ENCODE measurements around the gene FAM162A. TPM values are rescaled to one million over a fixed set of nuclear protein-coding genes. Genes with fewer than 3 reads are reported as not detected.

The FAM162A gene, protein sequence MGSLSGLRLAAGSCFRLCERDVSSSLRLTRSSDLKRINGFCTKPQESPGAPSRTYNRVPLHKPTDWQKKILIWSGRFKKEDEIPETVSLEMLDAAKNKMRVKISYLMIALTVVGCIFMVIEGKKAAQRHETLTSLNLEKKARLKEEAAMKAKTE
- 30.4 to 35.8 TPM (median 35.0 TPM) in 5 replicates for total RNA-seq (2022; extraction: Qiagen RNA extraction)

DNA sequence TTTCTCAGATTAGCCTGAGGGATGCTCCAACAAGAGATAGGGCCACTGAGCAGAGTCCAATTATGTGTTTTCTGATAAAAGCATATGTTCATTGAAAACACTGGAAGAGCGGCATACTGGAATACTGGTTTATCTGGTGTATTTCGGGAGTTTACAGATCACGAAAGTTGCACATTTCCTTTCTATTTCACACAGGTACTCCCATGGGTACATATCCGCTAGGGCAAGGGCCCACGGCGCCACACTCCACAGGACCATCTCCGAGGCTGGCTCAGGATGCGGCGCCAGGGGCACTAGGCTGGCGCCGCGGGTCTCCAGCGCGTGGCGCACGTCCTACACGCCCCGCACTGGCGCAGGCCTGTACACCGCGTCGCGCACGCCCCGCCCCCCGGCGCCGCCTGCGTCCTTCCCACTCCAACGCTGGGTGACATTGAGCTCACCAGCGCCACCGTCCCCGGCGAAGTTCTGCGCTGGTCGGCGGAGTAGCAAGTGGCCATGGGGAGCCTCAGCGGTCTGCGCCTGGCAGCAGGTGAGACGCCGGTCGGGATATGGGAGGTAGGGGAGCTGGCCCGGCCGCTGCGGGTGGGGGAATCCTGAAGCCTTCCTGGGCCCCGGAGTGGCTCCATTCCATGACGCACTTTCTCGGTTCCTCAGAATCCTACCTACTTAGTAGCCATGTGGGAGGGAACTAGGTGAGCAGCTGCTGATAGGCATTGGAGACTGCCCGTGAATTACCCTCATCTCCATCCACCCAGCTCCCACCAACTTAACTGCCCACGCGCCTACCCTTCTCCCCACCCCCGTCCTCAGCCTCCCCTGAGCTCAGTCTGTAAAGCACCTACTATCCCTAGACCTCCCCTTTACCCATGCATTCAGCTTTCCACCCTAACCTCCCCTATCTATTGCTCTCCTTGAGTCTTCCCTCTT lies at the start of gene FAM162A:
Gene FAM162A (plus strand): TSS at position 412 of the 927 bp plus-strand sequence. CDS start 84 bp downstream, at position 496.

GRCh38 chr3:122382888-122383666 lies 905 bp upstream of the FAM162A start, which contains the start of gene MIX23:
MIX23 (minus strand) TSS chr3:122383231; CDS start chr3:122383224, 7 bp downstream.

GRCh38 chr3:122415762-122416654 lies 32.0 kb downstream of the FAM162A start, which contains the start of gene WDR5B:
WDR5B (minus strand) TSS chr3:122416062; CDS start chr3:122415528, 534 bp downstream.

Other genes starting within 250 kb of the FAM162A start
- not detected in 5 replicates for gene CASR, start 200.5 kb upstream of the FAM162A start, total RNA-seq (2022; extraction: Qiagen RNA extraction)
- 0.82 to 1.2 TPM (median 1.0 TPM) in 5 replicates for gene CSTA, start 58.9 kb upstream of the FAM162A start, total RNA-seq (2022; extraction: Qiagen RNA extraction)
- 45.8 to 71.8 TPM (median 47.6 TPM) in 5 replicates for gene MIX23, start 951 bp upstream of the FAM162A start, total RNA-seq (2022; extraction: Qiagen RNA extraction)
- 3.0 to 3.9 TPM (median 3.5 TPM) in 5 replicates for gene WDR5B, start 31.9 kb downstream of the FAM162A start, total RNA-seq (2022; extraction: Qiagen RNA extraction)
- 53.8 to 63.8 TPM (median 61.2 TPM) in 5 replicates for gene KPNA1, start 130.8 kb downstream of the FAM162A start, total RNA-seq (2022; extraction: Qiagen RNA extraction)
- gene PARP9, start 180.1 kb downstream of the FAM162A start, total RNA-seq (2022; extraction: Qiagen RNA extraction): 5.1 to 6.3 TPM (median 5.2 TPM) in 5 replicates
- 6.7 to 9.8 TPM (median 7.6 TPM) in 5 replicates for gene DTX3L, start 180.2 kb downstream of the FAM162A start, total RNA-seq (2022; extraction: Qiagen RNA extraction)
- not detected in 5 replicates for gene PARP15, start 193.5 kb downstream of the FAM162A start, total RNA-seq (2022; extraction: Qiagen RNA extraction)

All from A549 treated with CORT108297 at 1 μM for 4 hours (cell line).